ENCODE measurements around the gene KCNAB2.

DNA sequence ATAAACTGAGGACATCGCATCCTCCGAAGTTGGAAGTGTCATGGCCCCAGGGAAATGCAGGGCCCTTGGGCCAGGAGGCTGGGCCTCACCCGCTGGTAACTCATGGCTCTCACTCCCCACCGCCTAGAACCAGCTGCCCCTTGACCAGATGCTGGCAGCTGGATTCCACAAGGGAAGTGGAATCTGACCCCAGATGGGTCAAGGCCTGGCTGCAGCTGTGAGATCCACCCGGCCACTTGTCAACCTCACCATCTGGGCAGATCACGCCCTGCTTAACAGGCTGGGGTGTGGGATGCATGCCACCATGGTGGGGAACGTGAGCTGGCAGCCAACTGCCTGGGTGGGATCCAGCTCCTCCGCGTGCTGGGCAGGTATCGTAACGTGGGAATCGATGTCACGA, 25.5 kb downstream of the KCNAB2 start:
- no peak for TF ChIP-seq EZH2 (IDR thresholded peaks at IDR 0.05; ENCODE audit: borderline replicate concordance, insufficient read depth, low read depth, low read length, poor library complexity, severe bottlenecking)
- TF ChIP-seq, protein P1, sequence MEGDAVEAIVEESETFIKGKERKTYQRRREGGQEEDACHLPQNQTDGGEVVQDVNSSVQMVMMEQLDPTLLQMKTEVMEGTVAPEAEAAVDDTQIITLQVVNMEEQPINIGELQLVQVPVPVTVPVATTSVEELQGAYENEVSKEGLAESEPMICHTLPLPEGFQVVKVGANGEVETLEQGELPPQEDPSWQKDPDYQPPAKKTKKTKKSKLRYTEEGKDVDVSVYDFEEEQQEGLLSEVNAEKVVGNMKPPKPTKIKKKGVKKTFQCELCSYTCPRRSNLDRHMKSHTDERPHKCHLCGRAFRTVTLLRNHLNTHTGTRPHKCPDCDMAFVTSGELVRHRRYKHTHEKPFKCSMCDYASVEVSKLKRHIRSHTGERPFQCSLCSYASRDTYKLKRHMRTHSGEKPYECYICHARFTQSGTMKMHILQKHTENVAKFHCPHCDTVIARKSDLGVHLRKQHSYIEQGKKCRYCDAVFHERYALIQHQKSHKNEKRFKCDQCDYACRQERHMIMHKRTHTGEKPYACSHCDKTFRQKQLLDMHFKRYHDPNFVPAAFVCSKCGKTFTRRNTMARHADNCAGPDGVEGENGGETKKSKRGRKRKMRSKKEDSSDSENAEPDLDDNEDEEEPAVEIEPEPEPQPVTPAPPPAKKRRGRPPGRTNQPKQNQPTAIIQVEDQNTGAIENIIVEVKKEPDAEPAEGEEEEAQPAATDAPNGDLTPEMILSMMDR (IDR thresholded peaks at IDR 0.05), result no peak
